ENCODE measurements around the gene THSD7A. TPM values are rescaled to one million over a fixed set of nuclear protein-coding genes. Genes with fewer than 3 reads are reported as not detected.

THSD7A gene
- total RNA-seq, 1 donor from 2014 or later = 14.3 TPM

- Mint-ChIP-seq H3K27ac (no peak overlapping the region), H3K36me3 (no peaks in the 10 kb centered on the region), H3K27me3 (no peaks in the 10 kb centered on the region), H3K9me3 (no peaks in the 10 kb centered on the region), H3K4me1 (ENCODE audit: unreplicated experiment) (no peaks in the 10 kb centered on the region), H3K4me3 (no peak overlapping the region)
- no peak for TF ChIP-seq CTCF (conservative IDR thresholded peaks at IDR 0.05)
- no peak for DNase-seq (ENCODE audit: extremely low spot score, unreplicated experiment)
Observed at GRCh38 chr7:11332865-11333228, 499.2 kb downstream of the THSD7A start.

- no peaks in the 10 kb centered on the region for H3K9me3 Mint-ChIP-seq
- no peak overlapping the region for H3K27ac Mint-ChIP-seq
- H3K4me3 Mint-ChIP-seq = no peak overlapping the region
- no peaks in the 10 kb centered on the region for H3K27me3 Mint-ChIP-seq
- no peaks in the 10 kb centered on the region for H3K36me3 Mint-ChIP-seq
- no peak for DNase-seq (ENCODE audit: extremely low spot score, unreplicated experiment)
- no peaks in the 10 kb centered on the region for H3K4me1 Mint-ChIP-seq (ENCODE audit: unreplicated experiment)
- TF ChIP-seq CTCF (conservative IDR thresholded peaks at IDR 0.05) = no peak
Observed at GRCh38 chr7:11332186-11332864, 499.7 kb downstream of the THSD7A start.

- no peak overlapping the region for H3K27ac Mint-ChIP-seq
- TF ChIP-seq CTCF (conservative IDR thresholded peaks at IDR 0.05) = no peak
- no peaks in the 10 kb centered on the region for H3K9me3 Mint-ChIP-seq
- H3K4me1 Mint-ChIP-seq (ENCODE audit: unreplicated experiment) = no peaks in the 10 kb centered on the region
- DNase-seq (ENCODE audit: extremely low spot score, unreplicated experiment) = no peak
- no peak overlapping the region for H3K4me3 Mint-ChIP-seq
- no peaks in the 10 kb centered on the region for H3K36me3 Mint-ChIP-seq
- H3K27me3 Mint-ChIP-seq = no peaks in the 10 kb centered on the region
Observed at GRCh38 chr7:11331128-11332102, 500.6 kb downstream of the THSD7A start.

- TF ChIP-seq CTCF (conservative IDR thresholded peaks at IDR 0.05) = no peak
- H3K4me3 Mint-ChIP-seq = no peak overlapping the region
- H3K4me1 Mint-ChIP-seq (ENCODE audit: unreplicated experiment) = no peaks in the 10 kb centered on the region
- H3K27ac Mint-ChIP-seq = no peak overlapping the region
- no peaks in the 10 kb centered on the region for H3K36me3 Mint-ChIP-seq
- H3K27me3 Mint-ChIP-seq = no peaks in the 10 kb centered on the region
- DNase-seq (ENCODE audit: extremely low spot score, unreplicated experiment) = no peak
- no peaks in the 10 kb centered on the region for H3K9me3 Mint-ChIP-seq
Observed at GRCh38 chr7:11330717-11331116, 501.3 kb downstream of the THSD7A start.

- Mint-ChIP-seq H3K9me3 (no peaks in the 10 kb centered on the region), H3K4me1 (ENCODE audit: unreplicated experiment) (no peaks in the 10 kb centered on the region), H3K27me3 (no peaks in the 10 kb centered on the region), H3K36me3 (no peaks in the 10 kb centered on the region), H3K27ac (no peak overlapping the region), H3K4me3 (no peak overlapping the region)
- TF ChIP-seq CTCF (conservative IDR thresholded peaks at IDR 0.05) = no peak
- no peak for DNase-seq (ENCODE audit: extremely low spot score, unreplicated experiment)
Observed at GRCh38 chr7:11330208-11330607, 501.8 kb downstream of the THSD7A start.

All from type B pancreatic cell (in vitro differentiated cells).